EH (cell line): ENCODE results near the gene RNASEL.

Source experiments
- DNase-seq: peaks from one replicate; pipeline ENCODE4 v3.0.0-alpha.2; 2015; ENCODE audit warnings: low read depth

The RNASEL gene

DNA sequence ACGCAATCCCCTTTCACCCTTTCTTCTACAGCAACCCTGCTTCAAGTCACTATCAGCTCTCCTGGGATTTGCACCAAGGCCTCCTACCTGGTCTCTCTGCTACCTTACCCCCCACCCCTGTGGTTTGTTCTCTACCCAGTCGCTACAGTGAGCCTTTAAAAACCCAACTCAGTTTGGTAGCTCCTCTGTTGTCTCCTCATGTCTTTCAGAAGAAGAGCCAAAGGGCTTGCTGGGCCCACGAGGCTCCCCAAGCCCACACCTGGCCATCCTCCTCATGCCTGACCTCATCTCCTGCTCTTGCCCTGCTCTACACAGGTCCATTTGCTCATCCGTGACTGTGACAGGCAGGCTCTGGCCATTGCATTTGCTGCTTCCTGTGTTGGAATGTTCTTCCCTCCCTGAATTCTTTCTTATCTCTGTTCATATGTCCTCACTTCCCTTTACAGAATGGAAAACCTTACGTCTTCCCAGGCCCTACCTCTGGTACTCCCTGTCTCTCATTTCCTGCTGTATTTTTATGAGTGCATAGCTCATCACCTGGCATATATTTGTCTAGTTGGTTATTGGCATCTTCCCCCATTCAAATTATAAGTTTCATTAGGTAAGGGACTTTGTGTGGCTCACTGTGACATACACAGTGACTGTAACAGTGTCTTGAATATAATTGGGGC, 11.8 kb upstream of the RNASEL start:
- no peak for DNase-seq

GRCh38 chr1:182600036-182600713, 11.1 kb upstream of the RNASEL start:
- DNase-seq: no peak

GRCh38 chr1:182599339-182599738, 10.3 kb upstream of the RNASEL start:
- DNase-seq: no peak

GRCh38 chr1:182598296-182598695, 9.2 kb upstream of the RNASEL start:
- DNase-seq: no peak

DNA sequence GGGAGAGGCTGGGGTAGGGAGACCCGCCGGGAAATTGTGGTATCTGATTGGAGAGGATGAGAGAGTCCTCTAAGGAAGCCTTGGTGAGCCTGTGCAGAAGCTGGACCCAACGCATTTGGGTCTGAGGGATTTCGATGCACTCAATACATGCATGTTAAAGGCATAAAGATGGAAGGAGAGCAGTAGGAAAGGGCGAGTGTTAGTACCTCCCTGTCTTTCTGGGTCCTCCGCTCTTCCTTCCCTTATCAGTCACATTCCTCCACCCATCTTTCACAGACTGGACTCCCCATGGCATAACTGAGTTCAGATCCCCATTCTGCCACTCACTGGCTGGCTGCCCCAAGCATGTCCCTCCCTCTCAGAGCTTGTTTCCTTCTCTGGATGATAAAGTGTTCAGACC, 7.9 kb upstream of the RNASEL start:
- no peak for DNase-seq

GRCh38 chr1:182595641-182596240, 6.7 kb upstream of the RNASEL start:
- DNase-seq: peak; percentile 74

DNA sequence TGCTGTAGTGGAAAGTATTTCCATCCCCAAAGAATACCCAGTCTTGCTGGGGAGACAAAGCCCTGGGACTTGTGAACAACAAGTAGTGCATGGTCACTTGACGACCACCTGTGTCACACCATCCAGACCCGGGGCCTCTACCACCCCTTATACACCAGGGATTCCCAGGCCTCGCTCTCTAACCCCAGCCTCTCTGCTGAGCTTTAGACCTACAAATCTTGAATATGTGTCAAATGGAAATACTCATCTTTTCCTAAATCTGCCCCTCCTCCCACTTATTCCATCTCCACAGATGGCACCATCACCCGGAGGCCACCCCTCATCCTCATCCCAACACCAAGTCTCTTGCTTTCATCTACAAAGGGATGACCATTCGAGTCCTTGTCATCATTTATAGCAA, 875 bp upstream of the RNASEL start:
- DNase-seq: no peak

GRCh38 chr1:182589520-182589919, 464 bp upstream of the RNASEL start:
- DNase-seq: no peak

- DNase-seq: no peak
These were observed 1.2 kb downstream of the RNASEL start for GRCh38 chr1:182587666-182588499.

GRCh38 chr1:182587093-182587492, 2.0 kb downstream of the RNASEL start:
- no peak for DNase-seq

DNA sequence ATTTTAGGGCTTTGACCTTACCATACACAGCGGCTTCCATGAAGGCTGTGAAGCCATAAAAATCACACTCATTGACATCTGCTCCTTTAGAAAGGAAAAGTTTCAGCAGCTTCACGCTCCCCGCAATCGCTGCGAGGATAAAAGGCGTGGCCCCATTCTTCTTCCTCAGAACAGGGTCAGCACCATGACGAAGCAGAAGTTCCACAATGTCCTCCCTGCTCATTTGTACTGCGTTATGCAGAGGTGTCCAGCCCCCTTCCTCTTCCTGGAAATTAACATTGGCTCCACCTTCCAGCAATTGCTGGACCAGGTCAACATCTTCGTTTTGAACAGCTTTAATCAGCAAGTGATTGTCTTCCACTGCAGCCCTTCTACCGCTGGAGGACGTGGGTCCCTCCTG, 2.7 kb downstream of the RNASEL start:
- DNase-seq: no peak

DNA sequence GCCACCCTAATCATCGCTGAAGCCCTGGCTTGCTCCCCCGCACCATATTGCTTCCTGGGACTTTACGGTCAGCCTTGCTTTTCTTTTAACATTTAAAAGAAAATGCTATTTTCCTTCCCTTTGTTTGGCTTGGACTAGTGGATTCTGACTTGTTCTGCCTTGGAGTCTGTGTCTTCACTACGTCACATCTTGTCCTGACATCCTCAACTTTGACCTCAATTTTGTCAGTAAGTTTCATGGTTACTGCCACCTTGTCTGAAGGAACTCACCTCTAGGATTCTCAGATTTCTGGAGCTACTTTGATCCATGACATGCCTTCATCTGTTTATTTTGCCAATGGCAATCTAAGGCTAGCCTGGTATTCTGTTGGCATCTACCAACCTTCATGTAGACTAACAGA, 4.3 kb downstream of the RNASEL start:
- DNase-seq: no peak

GRCh38 chr1:182580736-182581135, 8.3 kb downstream of the RNASEL start:
- no peak for DNase-seq

- DNase-seq: peak; percentile 63
These were observed 13.4 kb downstream of the RNASEL start for GRCh38 chr1:182575540-182576149.

DNA sequence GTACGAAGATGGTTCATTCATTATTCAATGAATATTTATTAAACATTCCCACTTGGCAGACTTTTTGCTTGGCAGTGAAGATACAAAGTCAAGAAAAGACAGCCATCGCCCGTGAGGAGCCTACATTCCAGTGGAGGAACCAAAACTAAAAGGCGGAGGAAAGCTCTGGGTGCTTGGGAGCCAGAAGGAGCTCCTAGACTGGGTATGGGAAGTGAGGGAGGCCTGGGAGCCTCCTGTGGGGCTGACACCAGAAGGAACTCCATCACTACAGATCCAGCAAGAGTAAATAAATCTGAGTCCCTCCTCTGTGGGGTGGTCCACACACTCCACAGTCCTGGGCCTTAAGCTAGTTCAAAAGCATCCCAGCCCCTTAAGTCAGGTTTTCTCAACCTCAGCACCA, 14.9 kb downstream of the RNASEL start:
- no peak for DNase-seq

DNA sequence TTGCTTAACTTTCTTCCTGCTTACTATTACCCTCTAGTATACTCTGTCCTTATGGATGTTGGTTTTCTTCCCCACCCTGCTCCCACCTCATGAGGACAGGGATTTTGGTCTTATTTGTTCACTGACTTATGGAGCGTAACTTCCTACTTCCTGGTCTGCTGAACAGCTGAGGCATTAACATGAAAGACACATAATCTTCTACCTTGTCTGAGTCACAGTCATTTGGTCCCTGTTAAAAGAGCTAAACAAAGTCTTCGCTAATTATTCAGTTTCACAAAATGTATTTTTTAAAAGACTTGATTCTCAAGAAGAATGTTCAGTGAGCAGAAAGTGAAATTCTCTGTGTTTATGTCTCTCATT, 18.5 kb downstream of the RNASEL start:
- no peak for DNase-seq

DNA sequence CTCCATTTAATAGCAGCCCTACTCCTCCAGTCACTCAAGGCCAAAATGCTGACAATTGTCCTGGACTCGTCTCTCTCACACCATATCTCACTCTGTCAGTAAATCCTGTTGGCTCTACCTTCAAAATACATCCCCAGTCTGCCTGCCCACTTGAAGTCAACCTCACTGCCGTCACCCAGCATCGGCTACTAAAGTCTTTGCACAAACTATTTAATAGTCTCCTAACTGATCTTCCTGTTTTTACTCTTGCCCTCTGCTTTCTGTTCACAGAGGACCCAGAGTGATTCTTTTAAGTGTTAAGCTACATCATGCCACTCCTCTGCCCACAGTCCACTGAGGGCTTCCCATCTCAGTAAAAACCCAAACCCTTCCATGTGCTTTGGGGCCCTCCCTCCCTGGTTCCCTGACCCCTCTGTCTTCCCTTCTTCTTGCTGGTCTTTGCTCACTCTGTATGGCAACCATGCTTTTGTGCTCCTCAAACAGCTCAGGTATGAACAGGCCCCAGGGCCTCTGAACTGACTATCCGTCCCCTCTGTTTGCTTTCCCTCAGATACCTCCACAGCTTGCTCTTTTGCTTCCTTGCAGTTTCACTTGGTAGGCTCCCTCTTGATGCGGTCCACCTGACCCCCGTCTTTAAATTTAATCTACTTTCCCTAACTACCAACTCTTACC, 19.0 kb downstream of the RNASEL start:
- DNase-seq: no peak

- DNase-seq: no peak
These were observed 20.3 kb downstream of the RNASEL start for GRCh38 chr1:182568647-182569284.

DNA sequence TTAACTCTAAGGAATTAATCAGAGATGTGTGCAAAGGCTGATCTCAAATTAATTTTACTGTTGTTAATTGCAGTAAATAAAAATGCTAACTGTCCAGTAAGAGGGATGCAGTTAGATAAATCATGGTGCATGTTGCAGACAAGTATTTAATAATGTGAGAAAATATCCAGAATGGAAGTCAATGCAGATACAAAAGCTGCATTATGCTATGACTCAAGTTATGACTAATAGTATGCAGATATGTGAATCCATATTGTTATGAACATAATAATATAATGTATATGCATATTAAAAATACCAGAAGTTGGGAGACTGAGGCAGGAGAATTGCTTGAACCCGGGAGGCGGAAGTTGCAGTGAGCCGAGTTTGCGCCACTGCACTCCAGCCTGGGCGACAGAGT, 21.4 kb downstream of the RNASEL start:
- DNase-seq: no peak

GRCh38 chr1:182565537-182565936, 23.5 kb downstream of the RNASEL start:
- no peak for DNase-seq

DNA sequence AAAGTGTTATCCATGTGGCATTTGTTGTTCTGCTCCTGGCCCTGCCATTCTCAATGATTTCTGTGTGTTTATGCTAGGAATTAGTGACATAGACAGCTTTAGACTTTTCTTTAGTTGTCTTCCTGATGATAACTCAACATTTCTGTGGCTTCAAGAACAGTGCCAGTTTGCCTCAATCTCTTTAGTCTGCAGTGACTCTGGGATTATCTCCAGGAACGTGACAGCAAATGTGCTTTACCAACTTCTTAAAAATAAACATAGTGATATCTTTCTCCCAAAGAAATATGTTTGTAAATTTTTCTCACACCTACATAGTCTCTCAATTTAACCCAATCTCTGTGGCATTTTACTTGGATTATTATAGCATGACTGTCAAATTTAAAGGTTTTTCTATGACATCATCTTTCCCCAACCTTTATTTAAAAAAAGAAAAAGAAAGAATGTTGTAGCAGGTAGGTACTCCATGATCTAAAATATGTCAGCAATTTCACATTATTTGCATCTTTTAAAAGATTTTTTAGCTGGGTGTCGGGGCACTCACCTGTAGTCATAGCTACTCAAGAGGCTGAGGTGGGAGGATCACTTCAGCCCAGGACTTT, 24.6 kb downstream of the RNASEL start:
- DNase-seq: no peak
